H1 (cell line): ENCODE data around the gene PCDH9. TPM values are rescaled to one million over a fixed set of nuclear protein-coding genes. Genes with fewer than 3 reads are reported as not detected.

Source experiments
- CTCF ChIA-PET: fragments of 300-600 bp; sonication (Branson Sonifier 250); formaldehyde crosslinking; loops from one replicate; lab custom pipeline; 2021; ENCODE audit not compliant: partially characterized antibody; lab: Charles Lee
- POLR2A ChIA-PET: fragments of 300-600 bp; sonication (Branson Sonifier 250); formaldehyde crosslinking; loops from one replicate; lab custom pipeline; 2021; ENCODE audit warnings: inconsistent platforms; ENCODE audit not compliant: partially characterized antibody; lab: Charles Lee
- DNase-seq, 2 experiments: peaks; one replicate each; pipeline versions ENCODE4 v3.0.0 to v3.0.0-alpha.2; 2010 to 2022; ENCODE audit warnings: low spot score in 2 of 2, low read depth in 1 of 2, mixed read lengths in 1 of 2
- FAIRE-seq: peaks from 2 replicates; lab custom pipeline; 2011; peaks lifted over from hg19 to GRCh38; lab: Jason Lieb, UNC
- H2AFZ ChIP-seq: 2 replicates; pipeline ENCODE4 v1.8.1; 2012; ENCODE audit warnings: low read length, inconsistent platforms
- H2AK5ac ChIP-seq: 2 replicates; pipeline ENCODE4 v1.6.1; 2013; ENCODE audit warnings: low read depth, low read length
- H2BK120ac ChIP-seq: replicated peaks from 2 replicates; pipeline ENCODE3; 2013; ENCODE audit warnings: low read depth, low read length, inconsistent platforms
- H2BK12ac ChIP-seq: 2 replicates; pipeline ENCODE4 v1.6.1; 2013; ENCODE audit warnings: low read depth, low read length
- H2BK15ac ChIP-seq: 2 replicates; pipeline ENCODE4 v1.6.1; 2013; ENCODE audit warnings: low read length
- H2BK20ac ChIP-seq: 2 replicates; pipeline ENCODE4 v1.6.1; 2013; ENCODE audit warnings: low read length
- H2BK5ac ChIP-seq: 2 replicates; pipeline ENCODE4 v1.6.1; 2013; ENCODE audit warnings: low read depth, low read length
- H3K14ac ChIP-seq: 2 replicates; pipeline ENCODE4 v1.6.1; 2013; ENCODE audit warnings: inconsistent platforms; ENCODE audit not compliant: insufficient read length
- H3K18ac ChIP-seq: 2 replicates; pipeline ENCODE4 v1.6.1; 2013; ENCODE audit warnings: low read length; ENCODE audit errors: extremely low read depth
- H3K23ac ChIP-seq: 2 replicates; pipeline ENCODE4 v1.6.1; 2013; ENCODE audit warnings: inconsistent platforms; ENCODE audit not compliant: insufficient read length
- H3K23me2 ChIP-seq: 2 replicates; pipeline ENCODE4 v1.6.1; 2013; ENCODE audit warnings: low read depth, low read length
- H3K27ac ChIP-seq: 2 replicates; pipeline ENCODE4 v1.6.1; 2011; ENCODE audit warnings: low read depth, low read length, inconsistent platforms
- H3K27me3 ChIP-seq, 4 experiments: replicated peaks in 1 of 4; 1 replicate in 1 of 4; 2 replicates in 3 of 4; pipeline versions ENCODE4 v1.6.1 to v1.8.1; 2011 to 2013; ENCODE audit warnings: low read length in 3 of 4, mild to moderate bottlenecking in 3 of 4, inconsistent platforms in 2 of 4, mixed read lengths in 2 of 4, moderate library complexity in 1 of 4; ENCODE audit not compliant: control insufficient read depth in 3 of 4, insufficient read depth in 3 of 4; ENCODE audit errors: extremely low read depth in 1 of 4
- H3K36me3 ChIP-seq, 4 experiments: 2 replicates each; pipeline versions ENCODE4 v1.6.1 to v1.8.1; 2011 to 2013; ENCODE audit warnings: mild to moderate bottlenecking in 4 of 4, low read length in 3 of 4, moderate library complexity in 2 of 4, control low read depth in 1 of 4, inconsistent platforms in 1 of 4; ENCODE audit not compliant: insufficient read depth in 4 of 4, control insufficient read depth in 2 of 4
- H3K4ac ChIP-seq: replicated peaks from 2 replicates; pipeline ENCODE3; 2013; ENCODE audit warnings: low read length, low read depth, mixed read lengths, inconsistent platforms; ENCODE audit not compliant: insufficient read length
- H3K4me1 ChIP-seq, 4 experiments: replicated peaks in 1 of 4; 1 replicate in 1 of 4; 2 replicates in 3 of 4; pipeline versions ENCODE4 v1.6.1 to v1.8.1; 2011 to 2013; ENCODE audit warnings: low read length in 3 of 4, inconsistent platforms in 2 of 4, mixed read lengths in 1 of 4; ENCODE audit not compliant: insufficient read depth in 4 of 4, control insufficient read depth in 3 of 4
- H3K4me2 ChIP-seq, 2 experiments: 2 replicates each; pipeline versions ENCODE4 v1.6.1 to v1.8.1; 2011 to 2013; ENCODE audit warnings: low read depth in 2 of 2, low read length in 2 of 2, control low read depth in 1 of 2, inconsistent platforms in 1 of 2, mild to moderate bottlenecking in 1 of 2; ENCODE audit not compliant: insufficient read depth in 1 of 2
- H3K4me3 ChIP-seq, 4 experiments: fragments of 200-600, 300-600 bp in 1 of 4; sonication (generic), shearing (Covaris generic), sonication (Bioruptor Twin) in 1 of 4; 2 replicates each; pipeline versions ENCODE4 v1.5.1 to v1.8.1; 2011 to 2016; ENCODE audit warnings: low read length in 4 of 4, low read depth in 3 of 4, control low read depth in 2 of 4, inconsistent platforms in 2 of 4, mild to moderate bottlenecking in 2 of 4, mixed read lengths in 1 of 4, moderate library complexity in 1 of 4; ENCODE audit not compliant: insufficient read depth in 2 of 4; ENCODE audit errors: extremely low read depth in 1 of 4
- H3K56ac ChIP-seq: replicated peaks from 2 replicates; pipeline ENCODE3; 2013; ENCODE audit warnings: low read depth, mild to moderate bottlenecking, mixed read lengths, low read length, inconsistent platforms; ENCODE audit not compliant: insufficient read length
- H3K79me1 ChIP-seq: 2 replicates; pipeline ENCODE4 v1.6.1; 2013; ENCODE audit warnings: low read depth, low read length, control low read depth
- H3K79me2 ChIP-seq, 2 experiments: 2 replicates each; pipeline versions ENCODE4 v1.6.1 to v1.8.1; 2012 to 2013; ENCODE audit warnings: low read length in 2 of 2, mild to moderate bottlenecking in 2 of 2, inconsistent platforms in 1 of 2; ENCODE audit not compliant: insufficient read depth in 2 of 2, control insufficient read depth in 1 of 2
- H3K9ac ChIP-seq, 4 experiments: replicated peaks in 1 of 4; 1 replicate in 1 of 4; 2 replicates in 3 of 4; pipeline versions ENCODE4 v1.6.1 to v1.8.1; 2011 to 2013; ENCODE audit warnings: low read depth in 3 of 4, low read length in 3 of 4, control low read depth in 2 of 4, mild to moderate bottlenecking in 2 of 4, moderate library complexity in 2 of 4, inconsistent platforms in 1 of 4; ENCODE audit errors: extremely low read depth in 1 of 4
- H3K9me3 ChIP-seq, 2 experiments: 2 replicates each; pipeline versions ENCODE4 v1.6.1 to v1.8.1; 2012 to 2013; ENCODE audit warnings: mild to moderate bottlenecking in 2 of 2, moderate library complexity in 2 of 2, control low read depth in 1 of 2, inconsistent platforms in 1 of 2, low read depth in 1 of 2, low read length in 1 of 2, mixed read lengths in 1 of 2; ENCODE audit not compliant: insufficient read depth in 2 of 2
- H4K20me1 ChIP-seq, 2 experiments: replicated peaks in 1 of 2; 2 replicates each; pipeline versions ENCODE3 to v1.8.1; 2011 to 2013; ENCODE audit warnings: inconsistent platforms in 2 of 2, low read length in 2 of 2, mild to moderate bottlenecking in 1 of 2; ENCODE audit not compliant: insufficient read depth in 2 of 2, control insufficient read depth in 1 of 2
- H4K5ac ChIP-seq: 2 replicates; pipeline ENCODE4 v1.6.1; 2013; ENCODE audit warnings: low read length, low read depth, mixed read lengths, inconsistent platforms; ENCODE audit not compliant: insufficient read length
- H4K8ac ChIP-seq: 2 replicates; pipeline ENCODE4 v1.8.0; 2013; ENCODE audit warnings: mild to moderate bottlenecking, moderate library complexity, low read length, inconsistent platforms; ENCODE audit not compliant: insufficient read depth; ENCODE audit errors: extremely low read depth
- H4K91ac ChIP-seq: replicated peaks from 2 replicates; pipeline ENCODE3; 2013; ENCODE audit warnings: low read length, mixed read lengths, inconsistent platforms; ENCODE audit not compliant: insufficient read length
- KDM4A ChIP-seq: IDR thresholded peaks from one replicate; pipeline ENCODE4 v1.7.1; 2012; ENCODE audit warnings: low read depth, mild to moderate bottlenecking, moderate library complexity, low read length, inconsistent platforms; ENCODE audit not compliant: severe bottlenecking
- POLR2AphosphoS5 ChIP-seq: IDR thresholded peaks from 2 replicates; pipeline ENCODE4 v1.6.1; 2011; ENCODE audit warnings: low read depth, low read length
- TAF7 ChIP-seq: optimal IDR thresholded peaks from 2 replicates; pipeline ENCODE3; 2011; ENCODE audit warnings: low read depth, mild to moderate bottlenecking, inconsistent platforms, low read length, moderate library complexity, borderline replicate concordance
- WGBS, 2 experiments: shearing (Covaris generic) in 1 of 2; methylation state at CpG; one replicate each; pipeline versions ENCODE4 v1.1.6 to v1.1.7; 2013 to 2015; ENCODE audit warnings: low lambda C conversion rate in 2 of 2, mixed read lengths in 2 of 2, inconsistent platforms in 1 of 2, low coverage in 1 of 2, missing lambda C conversion rate in 1 of 2; ENCODE audit not compliant: insufficient replicate concordance in 2 of 2, insufficient coverage in 1 of 2, insufficient read length in 1 of 2; ENCODE audit errors: extremely low coverage in 1 of 2, missing lambda C conversion rate in 1 of 2; 5-methylcytosine and 5-hydroxymethylcytosine counted together
- polyA plus RNA-seq, 7 experiments: library from polyadenylated mRNA; depleted of rRNA in 3 of 7; stranded (reverse) in 5 of 7; unstranded in 2 of 7; fragments of >200 nt in 5 of 7; fragments of 200-250 nt in 2 of 7; gene quantifications; 1 replicate in 5 of 7; 2 replicates in 1 of 7; 4 replicates in 1 of 7; pipeline versions ENCODE4 v1.2.1 to v1.2.3, GENCODE V29; 2011 to 2013; ENCODE audit warnings: missing spikeins in 2 of 7, mixed read lengths in 2 of 7
- total RNA-seq: library from RNA; stranded (reverse); fragmentation: NEBNext Ultra II Directional; extraction: Animal tissue kit (Norgen Biotek cat#: 25700); gene quantifications from 2 replicates; pipeline ENCODE4 v1.2.1, GENCODE V29; 2021
- TF ChIP-seq, protein P1 (sequence below): IDR thresholded peaks from 2 replicates; pipeline ENCODE4 v1.6.1; 2011; ENCODE audit warnings: low read length, improper control_type of control experiment

Gene PCDH9
- total and polyA plus RNA-seq, 2 of the 8 experiments (the other 6 are each of a cell fraction or from before 2014, with no cell fraction given), result 0.12 to 0.60 TPM

DNA sequence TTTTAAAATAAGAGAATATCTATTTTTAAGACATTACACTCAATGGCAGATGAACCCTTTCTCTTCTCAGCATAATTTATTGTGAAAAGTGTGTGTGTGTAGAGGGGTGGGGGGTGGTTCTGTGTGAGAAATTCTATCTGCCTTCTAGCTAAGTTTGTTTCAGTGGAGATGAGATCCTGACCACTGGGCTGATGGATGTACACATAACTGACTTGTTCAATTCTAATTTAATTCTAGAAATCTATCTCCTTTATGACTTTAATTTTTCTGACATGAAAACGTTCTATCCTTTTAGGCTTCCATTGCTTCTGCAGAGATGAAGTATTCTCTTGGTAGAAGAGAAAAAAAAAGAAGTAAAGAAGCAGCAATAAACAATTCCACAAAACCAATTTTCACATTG lies 891.6 kb downstream of the PCDH9 start:
- TF ChIP-seq TAF7 (no peak), KDM4A (no peak), POLR2AphosphoS5 (no peak)
- TF ChIP-seq, protein P1, sequence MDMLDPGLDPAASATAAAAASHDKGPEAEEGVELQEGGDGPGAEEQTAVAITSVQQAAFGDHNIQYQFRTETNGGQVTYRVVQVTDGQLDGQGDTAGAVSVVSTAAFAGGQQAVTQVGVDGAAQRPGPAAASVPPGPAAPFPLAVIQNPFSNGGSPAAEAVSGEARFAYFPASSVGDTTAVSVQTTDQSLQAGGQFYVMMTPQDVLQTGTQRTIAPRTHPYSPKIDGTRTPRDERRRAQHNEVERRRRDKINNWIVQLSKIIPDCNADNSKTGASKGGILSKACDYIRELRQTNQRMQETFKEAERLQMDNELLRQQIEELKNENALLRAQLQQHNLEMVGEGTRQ, result no peak
- TF ChIP-seq, all 59 proteins: peak for 0
- FAIRE-seq, result no peak

More for the DNA sequence above, 891.6 kb downstream of the PCDH9 start:
- H2AK5ac ChIP-seq, result no peak overlapping the region
- no peaks in the 10 kb centered on the region; a peak in 1 of 7 replicates for H3K4me1 ChIP-seq
- no peak overlapping the region for H3K14ac ChIP-seq
- no peak for DNase-seq
- no peak overlapping the region for H4K91ac ChIP-seq
- H3K23ac ChIP-seq, result no peak overlapping the region
- no peak overlapping the region for H3K9ac ChIP-seq
- H3K79me2 ChIP-seq, result no peaks in the 10 kb centered on the region
- H2BK20ac ChIP-seq, result no peak overlapping the region
- H4K5ac ChIP-seq, result no peak overlapping the region
- no peak overlapping the region for H2BK12ac ChIP-seq
- no peak overlapping the region for H2BK120ac ChIP-seq
- CTCF ChIA-PET, result interaction anchor here (1.2 kb wide), 1 partner anchor 9 kb away, joined by 3 read pairs; no protein-coding TSS in a partner anchor
- no peaks in the 10 kb centered on the region for H3K9me3 ChIP-seq
- no peak overlapping the region for H3K18ac ChIP-seq
- H3K4me2 ChIP-seq, result no peak overlapping the region
- no peak overlapping the region for H3K27ac ChIP-seq
- no peak overlapping the region for H2BK15ac ChIP-seq
- no peaks in the 10 kb centered on the region for H4K20me1 ChIP-seq
- no peak overlapping the region for H3K4ac ChIP-seq
- H2AFZ ChIP-seq, result no peak overlapping the region
- no peak overlapping the region for H2BK5ac ChIP-seq
- POLR2A ChIA-PET, result no interaction called here
- H3K27me3 ChIP-seq, result no peaks in the 10 kb centered on the region
- no peaks in the 10 kb centered on the region for H3K23me2 ChIP-seq
- no peaks in the 10 kb centered on the region for H3K79me1 ChIP-seq
- 87% methylated on average over 1 of the region's 1 CpG; no CpG with 5 or more reads in 1 of the 2 experiments for WGBS, 2 experiments
- H3K4me3 ChIP-seq, result no peak overlapping the region
- no peak overlapping the region for H3K56ac ChIP-seq
- H4K8ac ChIP-seq, result no peak overlapping the region
- H3K36me3 ChIP-seq, result no peaks in the 10 kb centered on the region
